Urinary bladder (tissue), 4 donors: ENCODE measurements around the gene C17orf58. TPM values are rescaled to one million over a fixed set of nuclear protein-coding genes. Genes with fewer than 3 reads are reported as not detected.
"Not testable (repeated sequence)": the region's sequence is repeated elsewhere in the genome, so short reads cannot be mapped to it uniquely, and the experiment has no call there.

ENCODE experiments used
- DNase-seq: peaks from one replicate; pipeline ENCODE4 v3.0.0-alpha.2; 2015; ENCODE audit errors: extremely low spot score
- H3K27ac ChIP-seq: one replicate; pipeline ENCODE4 v1.5.1; 2013; ENCODE audit warnings: low read depth, mild to moderate bottlenecking, moderate library complexity
- H3K36me3 ChIP-seq: one replicate; pipeline ENCODE4 v1.6.1; 2013; ENCODE audit warnings: mild to moderate bottlenecking, moderate library complexity; ENCODE audit not compliant: insufficient read depth
- H3K4me1 ChIP-seq: one replicate; pipeline ENCODE4 v1.6.1; 2013; ENCODE audit warnings: mild to moderate bottlenecking, moderate library complexity; ENCODE audit not compliant: insufficient read depth
- H3K4me3 ChIP-seq: one replicate; pipeline ENCODE4 v1.5.1; 2013; ENCODE audit warnings: low read depth, low read length
- WGBS: extraction: QIAGEN DNeasy Blood & Tissue Kit; methylation state at CpG from one replicate; pipeline ENCODE4 v1.1.7; 2013; 5-methylcytosine and 5-hydroxymethylcytosine counted together
- polyA plus RNA-seq: library from polyadenylated mRNA; stranded (reverse); fragments of 200-250 nt; gene quantifications from one replicate; pipeline ENCODE4 v1.2.3, GENCODE V29; 2013
- total RNA-seq: library from RNA; depleted of rRNA; stranded (reverse); fragments of >200 nt; gene quantifications from one replicate; pipeline ENCODE4 v1.2.3, GENCODE V29; 2014
- donor health status: healthy with polysubstance abuse.
- donor health status: healthy.

The C17orf58 gene
- total and polyA plus RNA-seq, 2 donors = 9.6 to 33.4 TPM

DNA sequence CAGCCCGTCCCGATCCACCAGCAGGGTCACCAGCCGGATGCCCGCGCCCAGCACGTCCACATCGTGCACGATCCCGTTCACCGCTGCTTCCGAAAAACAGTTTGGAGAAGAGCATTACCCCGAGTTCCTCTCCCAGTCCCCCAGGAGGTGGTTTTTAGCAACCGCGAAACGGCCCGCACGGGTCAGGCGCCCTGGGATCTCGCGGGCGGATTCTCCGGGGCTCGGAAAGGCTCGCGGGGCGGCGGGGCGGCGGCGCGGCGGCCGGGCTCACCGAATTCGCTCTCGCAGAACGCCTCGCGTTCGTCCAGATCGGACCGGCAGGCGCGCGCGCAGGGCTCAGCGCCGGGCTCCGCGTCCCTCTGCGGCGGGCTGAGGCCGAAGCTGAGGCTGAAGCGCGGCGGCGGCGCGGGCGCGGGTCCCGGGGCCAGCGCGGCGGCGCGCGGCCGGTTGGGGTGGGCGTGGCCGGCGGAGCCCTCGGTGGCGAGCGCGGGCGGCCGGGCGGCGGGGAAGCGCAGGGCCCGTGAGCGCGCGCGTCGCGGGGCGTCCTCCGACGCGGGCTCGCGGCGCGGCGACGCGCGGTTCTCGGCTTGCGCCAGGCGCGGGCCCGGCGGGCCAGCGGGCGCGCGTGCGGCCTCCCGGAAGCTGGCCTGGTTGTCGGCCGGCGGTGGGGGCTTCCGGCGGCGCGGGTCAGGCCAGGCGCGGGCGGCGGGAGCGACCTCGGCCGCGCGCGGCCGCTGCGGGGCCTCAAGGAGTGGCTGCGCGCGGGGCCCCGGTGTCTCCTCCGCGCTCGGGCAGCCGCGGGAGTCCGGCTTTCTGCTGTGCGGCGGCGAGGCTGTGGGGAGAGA lies 2.9 kb downstream of the C17orf58 start:
- peak overlapping the region; percentile 98 for H3K27ac ChIP-seq
- WGBS = under 1% methylated on average over 144 of the region's 144 CpGs
- peak overlapping the region; percentile 66 for H3K4me3 ChIP-seq
- peak; percentile 35 for DNase-seq
- H3K36me3 ChIP-seq = no peaks in the 10 kb centered on the region
- H3K4me1 ChIP-seq = peaks cover 1% of the 10 kb centered on the region

DNA sequence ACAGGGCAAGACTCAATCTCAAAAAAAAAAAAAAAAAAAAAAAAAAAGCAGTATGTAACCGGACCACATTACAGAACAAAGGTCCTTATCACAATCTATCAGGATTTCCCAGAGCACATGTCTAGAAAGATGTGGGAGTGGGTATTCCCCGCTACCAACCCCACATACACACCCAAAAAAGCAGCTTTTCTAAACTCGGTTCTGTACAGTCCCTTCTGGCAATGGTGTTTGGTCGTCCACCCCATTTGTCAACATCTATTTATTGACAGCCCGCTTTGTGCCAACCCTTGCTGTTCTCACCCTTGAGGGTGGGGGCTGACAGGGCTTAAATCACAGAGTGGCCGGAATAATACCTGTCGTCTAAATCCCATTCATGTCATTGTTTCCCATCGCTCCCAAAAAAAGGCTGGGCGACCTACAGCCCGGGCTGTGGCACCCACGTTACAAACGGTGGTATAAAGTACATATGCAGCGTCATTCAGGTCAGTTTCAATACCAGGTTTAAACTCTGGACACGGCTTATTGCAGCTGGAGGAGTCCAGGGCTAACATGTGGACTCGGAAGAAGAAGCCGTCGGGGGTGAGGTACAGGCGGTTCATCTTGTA lies 3.6 kb downstream of the C17orf58 start:
- Histone ChIP-seq H3K36me3 (no peaks in the 10 kb centered on the region), H3K4me3 (peak overlapping the region; percentile 66), H3K27ac (peak overlapping the region; percentile 84), H3K4me1 (peaks cover 1% of the 10 kb centered on the region)
- no peak for DNase-seq
- 8% methylated on average over 18 of the region's 18 CpGs for WGBS

DNA sequence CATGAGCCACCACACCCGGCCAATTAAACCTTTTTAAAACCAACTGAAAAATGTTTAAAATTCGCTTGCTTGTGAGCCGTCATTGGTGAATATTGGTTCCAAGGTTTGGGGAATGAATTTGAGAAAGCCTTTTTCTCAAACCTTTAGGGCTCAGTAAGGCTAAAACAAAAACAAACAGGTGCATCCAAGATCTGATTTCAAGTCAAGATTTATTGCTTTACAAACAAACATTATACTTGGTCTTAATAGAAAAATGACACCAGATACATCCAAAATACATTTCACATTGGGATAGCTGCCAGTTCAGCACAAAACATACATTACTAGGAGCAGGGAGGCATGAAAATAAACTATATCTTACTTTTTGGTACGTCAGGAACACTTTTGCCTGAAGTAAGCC lies 5.4 kb downstream of the C17orf58 start:
- peaks cover 1% of the 10 kb centered on the region for H3K4me1 ChIP-seq
- DNase-seq = no peak
- 90% methylated on average over 4 of the region's 4 CpGs for WGBS
- H3K27ac ChIP-seq = no peak overlapping the region
- no peak overlapping the region for H3K4me3 ChIP-seq
- H3K36me3 ChIP-seq = no peaks in the 10 kb centered on the region

DNA sequence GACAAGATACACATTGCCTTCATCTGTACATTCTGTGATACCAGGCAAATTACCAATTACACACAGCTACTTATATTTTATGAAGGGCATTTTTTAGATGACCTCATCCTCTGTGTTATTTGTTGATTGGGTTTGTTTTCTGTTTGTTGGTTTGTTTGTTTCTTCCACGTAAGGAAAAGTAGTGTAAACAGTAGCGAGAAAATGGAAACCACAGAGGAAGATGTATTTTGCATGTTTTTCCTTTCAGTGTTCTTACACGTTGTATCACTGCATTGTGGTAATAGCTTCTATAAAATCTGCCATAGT lies 12.9 kb downstream of the C17orf58 start:
- WGBS = 79% methylated on average over 3 of the region's 3 CpGs
- DNase-seq = no peak

DNA sequence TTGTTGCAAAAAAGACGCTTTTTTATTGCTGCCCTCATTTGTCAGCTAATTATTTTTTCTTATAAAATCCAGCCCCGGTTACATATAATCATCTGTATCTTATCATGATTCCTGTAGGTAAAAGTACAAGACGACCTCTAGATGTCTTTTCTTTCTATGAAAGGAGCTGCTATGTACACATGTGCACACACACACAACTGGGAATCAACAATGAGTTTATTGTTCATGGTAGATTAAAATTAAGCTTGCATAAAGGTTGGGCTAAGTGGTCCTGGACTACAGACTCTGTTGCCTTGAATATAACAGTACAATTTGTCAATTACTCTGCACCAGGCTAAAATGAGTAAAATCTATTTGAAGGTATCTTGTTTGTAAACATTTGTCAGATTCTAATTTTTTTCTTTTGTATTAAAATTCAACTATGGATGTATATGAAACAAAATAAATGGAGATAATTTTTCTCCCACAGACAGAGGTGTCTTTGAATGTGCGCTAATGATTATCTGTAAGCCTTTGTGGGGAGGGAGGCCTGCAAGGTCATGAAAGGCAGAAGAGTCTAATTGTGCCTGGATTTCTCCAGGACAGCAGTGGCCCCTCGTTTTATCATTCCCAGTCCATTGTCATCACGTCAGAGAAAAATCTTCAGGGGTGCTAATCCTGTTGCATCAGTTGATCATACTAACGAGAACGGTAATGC lies 13.4 kb downstream of the C17orf58 start:
- Histone ChIP-seq H3K4me1 (no peaks in the 10 kb centered on the region), H3K4me3 (no peak overlapping the region), H3K36me3 (peaks cover 2% of the 10 kb centered on the region), H3K27ac (no peak overlapping the region)
- 67% methylated on average over 8 of the region's 8 CpGs for WGBS
- DNase-seq = no peak

More for the DNA sequence above, 12.9 kb downstream of the C17orf58 start:
- Histone ChIP-seq H3K4me1 (no peaks in the 10 kb centered on the region), H3K27ac (no peak overlapping the region), H3K4me3 (no peak overlapping the region), H3K36me3 (peaks cover 2% of the 10 kb centered on the region)

GRCh38 chr17:67982034-67982640 lies 14.1 kb downstream of the C17orf58 start:
- peak; percentile 57 for DNase-seq
- H3K27ac ChIP-seq = no peak overlapping the region
- no peak overlapping the region for H3K4me3 ChIP-seq
- WGBS = 42% methylated on average over 9 of the region's 9 CpGs
- H3K36me3 ChIP-seq = peaks cover 2% of the 10 kb centered on the region
- no peaks in the 10 kb centered on the region for H3K4me1 ChIP-seq

DNA sequence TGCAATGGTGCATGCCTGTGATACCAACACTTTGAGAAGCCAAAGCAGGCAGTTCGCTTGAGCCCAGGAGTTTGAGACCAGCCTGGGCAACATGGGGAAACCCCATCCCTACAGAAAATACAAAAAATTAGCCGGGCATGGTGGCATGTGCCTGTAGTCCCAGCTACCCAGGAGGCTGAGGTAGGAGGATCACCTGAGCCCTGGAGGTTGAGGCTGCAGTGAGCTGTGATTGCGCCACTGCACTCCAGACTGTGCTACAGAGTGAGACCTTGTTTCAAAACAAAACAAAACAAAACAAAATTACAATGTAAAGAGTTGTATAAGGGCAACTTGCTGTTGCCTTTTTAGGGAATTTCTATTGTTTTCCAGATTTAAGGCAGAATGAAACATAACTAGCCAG lies 15.4 kb downstream of the C17orf58 start:
- not testable (repeated sequence) for H3K36me3 ChIP-seq, DNase-seq, H3K27ac ChIP-seq, H3K4me3 ChIP-seq, H3K4me1 ChIP-seq
- WGBS = 65% methylated on average over 3 of the region's 3 CpGs

DNA sequence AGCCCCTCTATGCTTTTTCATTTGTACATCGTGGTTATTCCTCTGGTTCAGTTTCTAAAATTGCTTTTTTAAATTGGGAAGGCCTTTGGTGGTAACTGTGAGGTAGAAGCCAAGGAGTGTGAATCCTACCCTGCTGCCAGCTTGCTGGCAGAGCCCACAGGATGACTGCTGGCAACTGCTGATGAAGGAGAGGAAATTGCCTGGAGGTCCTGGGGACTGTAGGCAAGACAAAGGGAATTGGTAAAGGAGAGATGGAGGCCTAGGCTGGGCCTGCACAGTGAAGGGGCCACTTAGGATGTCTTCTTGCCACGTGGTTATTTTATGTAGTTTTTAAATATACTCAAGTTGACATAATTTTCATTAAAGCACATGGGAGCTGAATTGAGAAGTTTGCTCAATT lies 15.8 kb downstream of the C17orf58 start:
- H3K36me3 ChIP-seq = peaks cover 2% of the 10 kb centered on the region
- no peak overlapping the region for H3K4me3 ChIP-seq
- no peak overlapping the region for H3K27ac ChIP-seq
- WGBS = 87% methylated on average over 2 of the region's 2 CpGs
- no peak for DNase-seq
- no peaks in the 10 kb centered on the region for H3K4me1 ChIP-seq

DNA sequence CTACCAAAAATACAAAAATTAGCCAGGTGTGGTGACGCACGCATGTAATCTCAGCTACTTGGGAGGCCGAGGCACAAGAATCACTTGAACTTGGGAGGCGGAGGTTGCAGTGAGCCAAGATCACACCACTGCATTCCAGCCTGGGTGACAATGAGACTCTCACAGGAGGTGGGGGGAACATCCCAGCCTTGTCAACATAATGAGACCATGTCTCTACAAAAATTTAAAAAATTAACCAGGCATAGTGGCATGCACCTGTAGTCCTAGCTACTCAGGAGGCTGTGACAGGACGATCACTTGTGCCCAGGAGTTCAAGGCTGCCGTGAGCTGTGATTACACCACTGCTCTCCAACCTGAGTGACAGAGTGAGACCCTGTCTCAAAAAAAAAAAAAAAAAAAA lies 20.0 kb downstream of the C17orf58 start:
- not testable (repeated sequence) for H3K4me3 ChIP-seq, H3K36me3 ChIP-seq, H3K4me1 ChIP-seq, H3K27ac ChIP-seq, DNase-seq
- WGBS = 97% methylated on average over 6 of the region's 6 CpGs

DNA sequence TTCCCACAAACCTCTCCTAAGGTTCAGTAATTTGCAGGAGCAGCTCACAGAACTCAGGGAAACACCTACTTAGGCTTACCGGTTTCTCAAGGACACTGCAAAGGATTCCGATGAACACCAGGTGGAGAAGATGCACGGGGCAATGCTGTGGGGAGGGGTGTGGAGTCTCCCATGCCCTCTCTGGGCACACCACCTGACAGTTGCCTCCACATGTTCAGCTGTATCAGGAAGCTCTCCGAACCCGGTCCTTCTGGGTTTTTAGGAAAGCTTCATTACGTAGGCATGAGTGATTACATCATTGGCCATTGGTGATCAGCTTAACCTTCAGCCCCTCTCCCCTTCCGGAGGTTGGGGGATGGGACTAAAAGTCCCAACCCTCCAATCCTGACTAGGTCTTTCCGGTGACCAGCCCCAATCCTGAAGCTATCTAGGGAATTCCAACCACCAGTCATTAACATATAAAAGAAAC lies 21.6 kb downstream of the C17orf58 start:
- Histone ChIP-seq H3K36me3 (peaks cover 2% of the 10 kb centered on the region), H3K4me1 (no peaks in the 10 kb centered on the region), H3K4me3 (no peak overlapping the region), H3K27ac (no peak overlapping the region)
- no peak for DNase-seq
- WGBS = 59% methylated on average over 8 of the region's 8 CpGs

DNA sequence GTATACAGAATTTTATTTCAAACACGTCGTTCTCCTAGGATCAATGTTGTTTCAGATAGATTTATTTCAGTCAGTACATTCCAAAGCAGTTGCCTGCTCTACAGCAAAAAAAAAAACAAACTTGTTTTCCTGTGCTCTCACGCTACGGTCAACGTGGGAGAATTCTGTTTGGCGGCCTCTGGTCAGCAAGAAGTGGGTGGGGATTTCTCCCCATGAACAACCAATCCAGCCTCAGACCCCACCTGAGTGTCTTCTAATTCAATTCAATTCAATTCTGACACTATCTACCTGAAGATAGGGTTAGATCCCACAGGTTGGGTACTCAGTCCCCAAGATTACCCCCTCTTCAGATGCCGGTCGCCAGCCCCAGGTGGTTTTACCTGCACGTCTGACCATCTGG lies 22.1 kb downstream of the C17orf58 start:
- 76% methylated on average over 9 of the region's 9 CpGs for WGBS
- no peak overlapping the region for H3K27ac ChIP-seq
- peaks cover 2% of the 10 kb centered on the region for H3K36me3 ChIP-seq
- no peaks in the 10 kb centered on the region for H3K4me1 ChIP-seq
- H3K4me3 ChIP-seq = no peak overlapping the region
- no peak for DNase-seq

GRCh38 chr17:67970783-67971182 lies 25.5 kb downstream of the C17orf58 start:
- no peak for DNase-seq
- Histone ChIP-seq H3K4me1 (no peaks in the 10 kb centered on the region), H3K27ac (no peak overlapping the region), H3K36me3 (peaks cover 2% of the 10 kb centered on the region), H3K4me3 (no peak overlapping the region)
- WGBS = 96% methylated on average over 7 of the region's 7 CpGs

DNA sequence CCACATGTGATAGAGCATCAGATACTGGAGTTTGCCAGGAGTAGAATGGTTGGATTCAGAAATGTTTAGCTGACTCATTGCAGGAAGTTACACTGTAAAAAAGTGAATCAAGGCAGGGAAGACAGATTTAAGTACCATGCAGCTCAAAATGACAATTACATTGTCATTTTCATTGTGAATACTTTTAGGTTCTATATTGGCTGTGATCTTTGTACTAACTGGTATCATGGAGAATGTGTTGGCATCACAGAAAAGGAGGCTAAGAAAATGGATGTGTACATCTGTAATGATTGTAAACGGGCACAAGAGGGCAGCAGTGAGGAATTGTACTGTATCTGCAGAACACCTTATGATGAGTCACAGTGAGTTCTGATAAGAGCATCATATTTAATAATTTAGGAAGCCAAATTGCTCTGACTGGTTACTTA lies 33.1 kb downstream of the C17orf58 start:
- H3K4me1 ChIP-seq, H3K27ac ChIP-seq, H3K4me3 ChIP-seq, H3K36me3 ChIP-seq: not testable (repeated sequence)
- 0% methylated on average over 1 of the region's 1 CpG for WGBS
- DNase-seq = peak; percentile 45
